HEK293 (cell line): ENCODE measurements around the gene CNKSR3.

ENCODE experiments used
- ATF2 ChIP-seq: fragments of 450-650 bp; formaldehyde crosslinking; IDR thresholded peaks from 2 replicates; pipeline ENCODE4 v1.5.1; 2016; ENCODE audit warnings: missing biosample characterization, missing genetic modification characterization, low read depth
- SETDB1 ChIP-seq: IDR thresholded peaks from one replicate; pipeline ENCODE4 v1.6.1; 2017; ENCODE audit warnings: mild to moderate bottlenecking, low read length, moderate library complexity, mixed read lengths; ENCODE audit not compliant: insufficient read length
- ZNF311 ChIP-seq: fragments of 450-650 bp; formaldehyde crosslinking; IDR thresholded peaks from 2 replicates; pipeline ENCODE4 v1.5.1; 2017; ENCODE audit warnings: missing biosample characterization, missing genetic modification characterization, borderline replicate concordance
- TF ChIP-seq, protein P1 (sequence below): fragments of 450-650 bp; formaldehyde crosslinking; IDR thresholded peaks from 2 replicates; pipeline ENCODE4 v1.5.1; 2016; ENCODE audit warnings: missing biosample characterization, missing genetic modification characterization

DNA sequence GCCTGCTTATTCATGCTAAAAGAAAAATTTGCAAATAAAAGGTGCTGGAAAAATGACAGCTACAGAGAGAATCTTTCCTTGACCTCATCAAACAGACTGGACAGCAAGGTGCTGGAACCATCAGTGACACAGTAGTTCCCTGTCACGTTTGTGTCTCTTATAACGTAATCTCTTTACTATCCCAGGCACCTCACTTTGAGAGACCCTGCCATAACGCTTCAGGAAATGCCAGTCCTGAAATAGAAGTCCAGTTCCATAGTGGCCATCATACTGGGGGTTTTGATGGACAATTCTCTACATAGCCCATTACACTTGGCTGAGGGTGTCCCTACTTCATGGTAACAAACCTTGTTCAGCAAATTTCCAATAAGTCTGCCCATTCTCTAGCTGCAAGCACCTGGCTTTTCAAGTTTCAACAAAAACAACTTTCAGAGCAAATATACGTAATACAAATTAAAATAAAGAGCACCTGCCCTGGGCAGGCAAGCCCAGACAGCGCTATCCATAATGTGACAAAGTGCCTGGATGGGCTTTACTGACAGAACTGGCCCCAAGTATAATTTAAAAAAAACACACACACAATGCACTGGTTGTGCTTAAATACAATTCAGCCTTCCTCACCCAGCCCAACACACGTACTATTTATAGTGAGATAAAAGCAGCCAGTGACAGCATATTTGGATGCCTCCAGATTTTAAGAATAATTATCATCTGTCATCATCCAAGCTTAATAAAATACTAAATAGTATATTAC, 38.7 kb downstream of the CNKSR3 start:
- TF ChIP-seq, protein P1, sequence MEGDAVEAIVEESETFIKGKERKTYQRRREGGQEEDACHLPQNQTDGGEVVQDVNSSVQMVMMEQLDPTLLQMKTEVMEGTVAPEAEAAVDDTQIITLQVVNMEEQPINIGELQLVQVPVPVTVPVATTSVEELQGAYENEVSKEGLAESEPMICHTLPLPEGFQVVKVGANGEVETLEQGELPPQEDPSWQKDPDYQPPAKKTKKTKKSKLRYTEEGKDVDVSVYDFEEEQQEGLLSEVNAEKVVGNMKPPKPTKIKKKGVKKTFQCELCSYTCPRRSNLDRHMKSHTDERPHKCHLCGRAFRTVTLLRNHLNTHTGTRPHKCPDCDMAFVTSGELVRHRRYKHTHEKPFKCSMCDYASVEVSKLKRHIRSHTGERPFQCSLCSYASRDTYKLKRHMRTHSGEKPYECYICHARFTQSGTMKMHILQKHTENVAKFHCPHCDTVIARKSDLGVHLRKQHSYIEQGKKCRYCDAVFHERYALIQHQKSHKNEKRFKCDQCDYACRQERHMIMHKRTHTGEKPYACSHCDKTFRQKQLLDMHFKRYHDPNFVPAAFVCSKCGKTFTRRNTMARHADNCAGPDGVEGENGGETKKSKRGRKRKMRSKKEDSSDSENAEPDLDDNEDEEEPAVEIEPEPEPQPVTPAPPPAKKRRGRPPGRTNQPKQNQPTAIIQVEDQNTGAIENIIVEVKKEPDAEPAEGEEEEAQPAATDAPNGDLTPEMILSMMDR = no peak
- TF ChIP-seq ZNF311 (tag by site-specific recombination) (no peak), SETDB1 (no peak), ATF2 (tag by site-specific recombination) (no peak)
